GM12874 (cell line): ENCODE results near the gene ZNF641.

Experiments
- TF ChIP-seq, protein P1 (sequence below): IDR thresholded peaks from 2 replicates; pipeline ENCODE4 v1.5.1; 2011; ENCODE audit warnings: low read depth, mild to moderate bottlenecking, control low read depth, low read length, moderate library complexity; ENCODE audit not compliant: insufficient read depth

Gene ZNF641

DNA sequence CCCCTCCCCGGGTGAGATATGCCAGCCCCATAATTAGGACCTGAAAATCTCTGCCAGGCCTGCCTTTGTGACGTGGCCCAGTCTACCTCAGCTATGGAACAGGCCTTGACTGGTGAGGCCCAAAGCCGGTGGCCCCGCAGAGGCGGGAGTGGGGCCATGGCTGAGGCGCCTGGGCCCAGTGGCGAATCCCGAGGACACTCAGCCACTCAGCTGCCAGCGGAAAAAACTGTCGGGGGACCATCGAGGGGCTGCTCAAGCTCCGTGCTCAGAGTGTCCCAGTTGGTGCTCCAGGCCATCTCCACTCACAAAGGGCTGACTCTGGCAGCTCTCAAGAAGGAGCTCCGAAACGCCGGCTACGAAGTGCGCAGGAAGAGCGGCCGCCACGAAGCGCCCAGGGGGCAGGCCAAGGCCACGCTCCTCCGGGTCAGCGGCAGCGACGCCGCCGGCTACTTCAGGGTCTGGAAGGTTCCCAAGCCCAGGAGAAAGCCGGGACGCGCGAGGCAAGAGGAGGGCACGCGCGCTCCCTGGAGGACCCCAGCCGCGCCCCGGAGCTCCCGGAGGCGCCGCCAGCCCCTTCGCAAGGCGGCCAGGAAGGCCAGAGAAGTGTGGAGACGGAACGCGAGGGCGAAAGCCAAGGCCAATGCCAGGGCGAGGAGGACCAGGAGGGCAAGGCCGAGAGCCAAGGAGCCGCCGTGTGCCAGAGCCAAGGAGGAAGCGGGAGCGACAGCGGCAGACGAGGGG lies 21.4 kb downstream of the ZNF641 start:
- TF ChIP-seq, protein P1, sequence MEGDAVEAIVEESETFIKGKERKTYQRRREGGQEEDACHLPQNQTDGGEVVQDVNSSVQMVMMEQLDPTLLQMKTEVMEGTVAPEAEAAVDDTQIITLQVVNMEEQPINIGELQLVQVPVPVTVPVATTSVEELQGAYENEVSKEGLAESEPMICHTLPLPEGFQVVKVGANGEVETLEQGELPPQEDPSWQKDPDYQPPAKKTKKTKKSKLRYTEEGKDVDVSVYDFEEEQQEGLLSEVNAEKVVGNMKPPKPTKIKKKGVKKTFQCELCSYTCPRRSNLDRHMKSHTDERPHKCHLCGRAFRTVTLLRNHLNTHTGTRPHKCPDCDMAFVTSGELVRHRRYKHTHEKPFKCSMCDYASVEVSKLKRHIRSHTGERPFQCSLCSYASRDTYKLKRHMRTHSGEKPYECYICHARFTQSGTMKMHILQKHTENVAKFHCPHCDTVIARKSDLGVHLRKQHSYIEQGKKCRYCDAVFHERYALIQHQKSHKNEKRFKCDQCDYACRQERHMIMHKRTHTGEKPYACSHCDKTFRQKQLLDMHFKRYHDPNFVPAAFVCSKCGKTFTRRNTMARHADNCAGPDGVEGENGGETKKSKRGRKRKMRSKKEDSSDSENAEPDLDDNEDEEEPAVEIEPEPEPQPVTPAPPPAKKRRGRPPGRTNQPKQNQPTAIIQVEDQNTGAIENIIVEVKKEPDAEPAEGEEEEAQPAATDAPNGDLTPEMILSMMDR = no peak

DNA sequence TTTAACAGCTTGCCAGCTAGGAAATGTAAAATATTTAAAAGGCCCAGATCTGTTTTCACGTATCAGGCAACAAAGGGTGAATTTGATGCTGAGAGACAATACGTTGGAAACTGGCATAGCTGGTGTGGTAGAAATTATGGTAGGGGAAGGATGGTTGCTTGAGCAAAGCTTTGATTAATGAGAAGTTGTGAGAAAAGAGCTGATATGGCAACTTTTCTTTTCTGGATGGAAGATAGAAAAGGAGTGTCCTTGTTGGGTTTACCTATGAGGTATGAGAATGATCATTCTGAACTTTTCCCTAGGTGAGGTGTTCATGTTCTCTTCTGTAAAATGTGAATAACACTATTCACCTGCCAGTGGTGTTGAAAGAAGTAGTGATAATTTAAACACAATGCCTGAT lies 34.2 kb downstream of the ZNF641 start:
- TF ChIP-seq, protein P1 = no peak

GRCh38 chr12:48311313-48311712 lies 39.4 kb downstream of the ZNF641 start:
- TF ChIP-seq, protein P1 = no peak

GRCh38 chr12:48307269-48307668 lies 43.5 kb downstream of the ZNF641 start:
- TF ChIP-seq, protein P1 = no peak

DNA sequence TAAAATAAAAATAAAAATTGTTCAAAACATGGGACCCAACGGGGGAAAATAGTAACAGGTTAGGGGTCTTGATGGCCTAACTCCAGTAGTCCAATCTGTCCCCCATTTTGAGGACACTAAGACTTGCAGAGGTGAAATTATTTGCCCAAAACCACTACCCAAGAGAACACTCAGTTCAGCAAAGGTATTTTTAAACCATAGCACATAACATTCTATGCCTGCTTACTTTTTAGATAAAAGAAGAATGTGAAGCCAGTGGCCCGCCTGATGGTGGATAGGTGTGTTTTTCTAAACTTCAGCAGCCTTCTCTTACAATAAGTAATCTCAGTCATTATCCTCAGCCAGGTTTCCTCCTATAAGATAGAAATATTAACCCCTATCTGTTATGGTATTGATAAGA lies 45.5 kb downstream of the ZNF641 start:
- TF ChIP-seq, protein P1 = no peak

DNA sequence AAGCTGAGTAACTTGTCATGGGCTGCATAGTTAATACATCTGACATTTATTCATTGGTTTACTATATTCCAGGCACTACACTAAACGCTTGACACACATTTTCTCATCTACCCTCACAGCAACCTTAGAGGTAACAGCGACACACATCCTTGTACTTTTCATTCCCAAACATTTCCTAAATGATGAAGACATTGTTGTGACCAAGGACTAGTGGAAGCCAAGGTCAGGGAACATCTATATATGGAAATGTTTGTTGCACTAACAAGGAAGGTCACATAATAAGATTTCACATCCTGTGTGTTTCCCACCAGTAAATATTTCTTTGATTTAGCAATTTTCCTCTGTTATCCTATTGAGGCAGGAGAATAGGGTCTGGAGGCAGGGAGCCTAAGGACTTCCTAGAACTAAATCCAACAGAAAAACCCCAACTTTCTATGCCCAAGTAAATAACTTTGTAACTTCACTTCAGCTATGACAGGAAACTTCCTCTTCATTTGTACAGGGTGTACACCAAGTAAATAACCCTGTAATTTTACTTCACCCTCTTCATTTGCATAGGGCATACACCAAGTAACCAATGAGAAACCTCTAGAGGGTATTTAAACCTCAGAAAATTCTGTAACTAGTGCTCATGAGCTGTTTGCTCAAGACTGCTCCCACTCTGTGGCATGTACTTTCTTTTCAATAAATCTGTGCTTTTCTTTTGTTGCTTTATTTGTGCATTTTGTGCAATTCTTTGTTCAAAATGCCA lies 48.4 kb downstream of the ZNF641 start:
- TF ChIP-seq, protein P1 = no peak

GRCh38 chr12:48300774-48301173 lies 49.9 kb downstream of the ZNF641 start:
- TF ChIP-seq, protein P1 = no peak
